OCI-LY1 (cell line): ENCODE results near the gene CTCFL.

ENCODE experiments used
- CTCF ChIP-seq: fragments of 200-600 bp; sonication (generic), shearing (Covaris generic); IDR thresholded peaks from 2 replicates; pipeline ENCODE4 v1.5.1; 2017; ENCODE audit warnings: mild to moderate bottlenecking, antibody characterized with exemption, low read length, moderate library complexity, mixed read lengths
- EZH2 ChIP-seq: fragments of 200-600 bp; sonication (generic), shearing (Covaris generic); IDR thresholded peaks from 2 replicates; pipeline ENCODE4 v1.8.0; 2017; ENCODE audit warnings: borderline replicate concordance, mixed run types, mild to moderate bottlenecking, antibody characterized with exemption, low read length, moderate library complexity, mixed read lengths

GRCh38 chr20:57573242-57573641 is 48.3 kb upstream of the CTCFL start:
- no peak for TF ChIP-seq CTCF
- no peak for TF ChIP-seq EZH2
